K562 (cell line): ENCODE measurements around the gene ADAM10. TPM values are rescaled to one million over a fixed set of nuclear protein-coding genes. Genes with fewer than 3 reads are reported as not detected.

Experiments
- ATAC-seq: fragments of 200-7000 bp; cut with Tn5 transposase; 3 replicates; pipeline ENCODE4 v1.9.1; 2020; ENCODE audit warnings: moderate library complexity
- BruUV-seq: library from RNA; stranded (reverse); fragments of 400-500 nt; replicated peaks from 2 replicates; lab custom pipeline; 2021; lab: Mats Ljungman, UMichigan
- CTCF ChIA-PET: fragments of 300-600 bp; formaldehyde crosslinking; extraction: SDS; loops from one replicate; lab custom pipeline; 2021; ENCODE audit warnings: low intra/inter-chr PET ratio; lab: Yijun Ruan, JAX
- POLR2A ChIA-PET: fragments of 300-600, 350-650 bp; sonication (Branson Sonifier 250); formaldehyde crosslinking; extraction: SDS; loops from one replicate; lab custom pipeline; 2021; ENCODE audit warnings: antibody characterized with exemption, inconsistent platforms; lab: Yijun Ruan, JAX
- DNase-seq, 4 experiments: peaks; one replicate each; pipeline versions ENCODE4 v3.0.0 to v3.0.0-alpha.2; 2011 to 2018; ENCODE audit warnings: low spot score in 3 of 4, mixed read lengths in 3 of 4; ENCODE audit errors: extremely low read depth in 1 of 4
- FAIRE-seq: peaks from 2 replicates; lab custom pipeline; 2011; peaks lifted over from hg19 to GRCh38; lab: Jason Lieb, UNC
- H2AFZ ChIP-seq: 2 replicates; pipeline ENCODE4 v1.6.0; 2011; ENCODE audit warnings: low read depth, low read length, control low read depth, inconsistent platforms
- H3K27ac ChIP-seq: fragments of 200-600 bp; 3 replicates; pipeline ENCODE4 v1.8.0; 2011; ENCODE audit warnings: low read depth, mild to moderate bottlenecking, control low read depth, inconsistent platforms, low read length, moderate library complexity, mixed read lengths; ENCODE audit errors: extremely low read depth
- H3K27me3 ChIP-seq, 2 experiments: fragments of 300-600 bp in 1 of 2; 2 replicates in 1 of 2; 3 replicates in 1 of 2; pipeline versions ENCODE4 v1.6.0 to v1.8.0; 2011; ENCODE audit warnings: inconsistent platforms in 2 of 2, low read length in 2 of 2, mild to moderate bottlenecking in 1 of 2, mixed read lengths in 1 of 2, moderate library complexity in 1 of 2; ENCODE audit not compliant: control insufficient read depth in 2 of 2, insufficient read depth in 2 of 2
- H3K36me3 ChIP-seq: fragments of 300-600 bp; 3 replicates; pipeline ENCODE4 v1.8.0; 2011; ENCODE audit warnings: mild to moderate bottlenecking, low read length, inconsistent platforms; ENCODE audit not compliant: control insufficient read depth, insufficient read depth
- H3K4me1 ChIP-seq, 2 experiments: fragments of 200-600 bp in 1 of 2; replicated peaks in 1 of 2; 2 replicates in 1 of 2; 3 replicates in 1 of 2; pipeline versions ENCODE4 v1.5.1 to v1.8.0; 2011; ENCODE audit warnings: inconsistent platforms in 2 of 2, low read length in 2 of 2, mild to moderate bottlenecking in 1 of 2, mixed read lengths in 1 of 2, moderate library complexity in 1 of 2; ENCODE audit not compliant: control insufficient read depth in 2 of 2, insufficient read depth in 2 of 2
- H3K4me2 ChIP-seq: 2 replicates; pipeline ENCODE4 v1.6.1; 2011; ENCODE audit warnings: low read length, control low read depth, inconsistent platforms, mixed read lengths; ENCODE audit not compliant: insufficient read depth
- H3K4me3 ChIP-seq: fragments of 200-600 bp; sonication (generic), shearing (Covaris generic); 2 replicates; pipeline ENCODE4 v1.5.1; 2016; ENCODE audit warnings: control low read depth, inconsistent platforms
- H3K79me2 ChIP-seq: fragments of 200-600 bp; 3 replicates; pipeline ENCODE4 v1.8.0; 2011; ENCODE audit warnings: low read length, inconsistent platforms; ENCODE audit not compliant: control insufficient read depth, insufficient read depth
- H3K9ac ChIP-seq, 2 experiments: 2 replicates each; pipeline versions ENCODE4 v1.6.0 to v1.6.1; 2011; ENCODE audit warnings: low read depth in 2 of 2, low read length in 2 of 2, control low read depth in 1 of 2, inconsistent platforms in 1 of 2, mild to moderate bottlenecking in 1 of 2, mixed read lengths in 1 of 2; ENCODE audit not compliant: insufficient read depth in 1 of 2
- H3K9me1 ChIP-seq: one replicate; pipeline ENCODE4 v1.6.0; 2011; ENCODE audit warnings: inconsistent platforms, mild to moderate bottlenecking, low read length, moderate library complexity; ENCODE audit not compliant: control insufficient read depth, insufficient read depth
- H3K9me3 ChIP-seq: replicated peaks from 2 replicates; pipeline ENCODE4 v1.5.1; 2011; ENCODE audit warnings: low read depth, low read length, inconsistent platforms; ENCODE audit not compliant: control insufficient read depth, insufficient read depth
- H4K20me1 ChIP-seq: replicated peaks from 2 replicates; pipeline ENCODE4 v1.6.1; 2011; ENCODE audit warnings: low read length, inconsistent platforms, mixed read lengths; ENCODE audit not compliant: control insufficient read depth, insufficient read depth
- BHLHE40 ChIP-seq: IDR thresholded peaks from 2 replicates; pipeline ENCODE4 v1.6.1; 2011; ENCODE audit warnings: low read length, improper control_type of control experiment
- MGA ChIP-seq: fragments of 450-650 bp; IDR thresholded peaks from 2 replicates; pipeline ENCODE4 v1.6.1; 2016; ENCODE audit warnings: mild to moderate bottlenecking, moderate library complexity
- SIN3A ChIP-seq, 2 experiments: fragments of 150-350 bp in 1 of 2; IDR thresholded peaks; 2 replicates each; pipeline ENCODE4 v1.6.1; 2011 to 2016; ENCODE audit warnings: borderline replicate concordance in 2 of 2, low read depth in 2 of 2, low read length in 2 of 2, mild to moderate bottlenecking in 2 of 2, moderate library complexity in 2 of 2; ENCODE audit not compliant: control insufficient read depth in 1 of 2
- SRF ChIP-seq, 2 experiments: fragments of 250-450, 450-650 bp in 1 of 2; sonication (Bioruptor Pico) in 1 of 2; sonication (generic) in 1 of 2; formaldehyde crosslinking; IDR thresholded peaks; 2 replicates each; pipeline versions ENCODE4 v1.5.0 to v1.5.1; 2020 to 2022; ENCODE audit warnings: mild to moderate bottlenecking in 1 of 2, missing genetic modification reagents in 1 of 2
- WGBS: fragments of 100-300 bp; shearing (Covaris generic); methylation state at CpG from one replicate; pipeline ENCODE4 v1.1.6; 2016; ENCODE audit warnings: low coverage, mixed read lengths; ENCODE audit not compliant: insufficient coverage; ENCODE audit errors: missing lambda C conversion rate; 5-methylcytosine and 5-hydroxymethylcytosine counted together
- in situ Hi-C: fragments of 300-500 bp; cut with MboI; formaldehyde crosslinking; loops from 4 replicates; pipeline ENCODE4 v1.15.0; 2018; ENCODE audit warnings: inconsistent platforms, mixed read lengths
- intact Hi-C: fragments of 100-400 bp; cut with micrococcal nuclease; formaldehyde crosslinking; loops from 2 replicates; pipeline ENCODE4 v1.14.2; 2022
- polyA plus RNA-seq, 8 experiments: library from polyadenylated mRNA; depleted of rRNA in 4 of 8; stranded (reverse) in 5 of 8; unstranded in 3 of 8; fragments of >200 nt; fragmentation: Nextera tagmentation in 2 of 8; fragmentation: Illumina TruSeq in 1 of 8; extraction: Ambion mirVana in 2 of 8; extraction: Trizol in 1 of 8; gene quantifications; 2 replicates each; pipeline versions ENCODE4 v1.2.1 to v1.2.3, GENCODE V29; 2011 to 2014; ENCODE audit warnings: inconsistent platforms in 1 of 8, missing spikeins in 1 of 8
- total RNA-seq, 7 experiments: library from RNA; depleted of rRNA in 6 of 7; stranded (reverse); fragments of >200 nt in 6 of 7; fragmentation: Illumina TruSeq in 2 of 7; extraction: Trizol in 2 of 7; gene quantifications; 2 replicates each; pipeline versions ENCODE4 v1.2.1 to v1.2.3, GENCODE V29; 2011 to 2021; ENCODE audit warnings: low replicate concordance in 1 of 7

ADAM10 gene
- total and polyA plus RNA-seq, 9 of the 15 experiments (the other 6 are each of a cell fraction or from before 2014, with no cell fraction given) = 11.9 to 152 (median 57.3) TPM

- H3K4me1 ChIP-seq = no peaks in the 10 kb centered on the region
- no peak for TF ChIP-seq SRF (CRISPR knock-in tag; IDR thresholded peaks at IDR 0.05)
- H3K9ac ChIP-seq = no peak overlapping the region
- no peaks in the 10 kb centered on the region for H3K9me1 ChIP-seq
- no peaks in the 10 kb centered on the region for H3K27me3 ChIP-seq
- H3K4me3 ChIP-seq = no peak overlapping the region
- DNase-seq (no peak), FAIRE-seq (no peak), ATAC-seq (no peak)
- no peaks in the 10 kb centered on the region for H3K79me2 ChIP-seq
- H3K36me3 ChIP-seq = peaks cover 74% of the 10 kb centered on the region
- no peak overlapping the region for H2AFZ ChIP-seq
- in situ Hi-C loops (no loop called here), intact Hi-C loops (no loop called here)
- H3K9me3 ChIP-seq = no peaks in the 10 kb centered on the region
- WGBS = 76% methylated on average over 4 of the region's 4 CpGs
- no peak overlapping the region for H3K4me2 ChIP-seq
- POLR2A ChIA-PET = no interaction called here
- CTCF ChIA-PET = no interaction called here
- no peaks in the 10 kb centered on the region for H4K20me1 ChIP-seq
- no peak overlapping the region for H3K27ac ChIP-seq
- no TSS peak for BruUV-seq
Observed at GRCh38 chr15:58641660-58642059, 107.8 kb downstream of the ADAM10 start.

- FAIRE-seq (no peak), ATAC-seq (no peak), DNase-seq (no peak)
- in situ Hi-C loops = loop anchor here (10.0 kb wide), 1 partner anchor 385 kb away; no protein-coding TSS in a partner anchor
- no peak overlapping the region for H3K4me2 ChIP-seq
- POLR2A ChIA-PET = no interaction called here
- H2AFZ ChIP-seq = no peak overlapping the region
- H3K4me3 ChIP-seq = no peak overlapping the region
- CTCF ChIA-PET = no interaction called here
- no peaks in the 10 kb centered on the region for H4K20me1 ChIP-seq
- H3K9me1 ChIP-seq = no peaks in the 10 kb centered on the region
- H3K9ac ChIP-seq = no peak overlapping the region
- no TSS peak for BruUV-seq
- no peaks in the 10 kb centered on the region for H3K79me2 ChIP-seq
- H3K27me3 ChIP-seq = no peaks in the 10 kb centered on the region
- H3K36me3 ChIP-seq = peaks cover 67% of the 10 kb centered on the region
- intact Hi-C loops = no loop called here
- WGBS = 100% methylated on average over 1 of the region's 1 CpG
- H3K4me1 ChIP-seq = no peaks in the 10 kb centered on the region
- no peak overlapping the region for H3K27ac ChIP-seq
- H3K9me3 ChIP-seq = no peaks in the 10 kb centered on the region
- TF ChIP-seq SIN3A (IDR thresholded peaks at IDR 0.05; ENCODE audit: borderline replicate concordance in 2 of 2, control insufficient read depth in 1 of 2, low read depth in 2 of 2, low read length in 2 of 2) (no peak), MGA (no peak), BHLHE40 (no peak)
Observed at GRCh38 chr15:58639992-58640391, 109.5 kb downstream of the ADAM10 start.
